Frontal cortex (tissue), 4 donors: ENCODE results near the gene PCDHAC2. TPM values are rescaled to one million over a fixed set of nuclear protein-coding genes. Genes with fewer than 3 reads are reported as not detected.

Experiments
- DNase-seq, 2 donors: peaks; one replicate each; pipeline ENCODE4 v3.0.0; 2012; ENCODE audit warnings: low spot score in 2 of 2
- FAIRE-seq: peaks from 2 replicates; lab custom pipeline; 2012; peaks lifted over from hg19 to GRCh38; lab: Jason Lieb, UNC
- total RNA-seq: library from RNA; depleted of rRNA; stranded (reverse); fragments of >200 nt; gene quantifications from one replicate; pipeline ENCODE4 v1.2.3, GENCODE V29; 2014
- donor health status: control.
- donor health status: control.
- donor health status: control.

PCDHAC2 gene
- total RNA-seq, 1 donor from 2014 or later, result 29.8 TPM

DNA sequence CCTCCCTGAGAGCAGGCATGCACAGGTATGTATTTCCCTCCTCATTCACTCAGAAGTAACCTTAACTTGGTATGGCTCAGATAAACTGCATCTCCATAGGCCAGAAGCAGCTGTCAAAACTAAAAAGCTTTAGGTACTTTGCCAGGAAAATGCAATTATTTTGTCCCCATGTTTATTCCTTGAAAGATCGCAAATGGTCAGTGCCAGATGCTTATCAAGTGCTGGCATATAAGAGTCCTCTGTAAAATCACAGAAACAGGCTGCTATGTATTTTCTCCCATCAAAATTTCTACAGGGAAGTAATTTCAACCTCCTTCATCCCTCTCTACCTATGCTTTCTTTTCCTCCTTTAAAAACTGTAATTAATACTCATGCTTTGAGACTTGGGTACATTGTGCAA lies 12.7 kb downstream of the PCDHAC2 start:
- DNase-seq (no peak), FAIRE-seq (no peak)

DNA sequence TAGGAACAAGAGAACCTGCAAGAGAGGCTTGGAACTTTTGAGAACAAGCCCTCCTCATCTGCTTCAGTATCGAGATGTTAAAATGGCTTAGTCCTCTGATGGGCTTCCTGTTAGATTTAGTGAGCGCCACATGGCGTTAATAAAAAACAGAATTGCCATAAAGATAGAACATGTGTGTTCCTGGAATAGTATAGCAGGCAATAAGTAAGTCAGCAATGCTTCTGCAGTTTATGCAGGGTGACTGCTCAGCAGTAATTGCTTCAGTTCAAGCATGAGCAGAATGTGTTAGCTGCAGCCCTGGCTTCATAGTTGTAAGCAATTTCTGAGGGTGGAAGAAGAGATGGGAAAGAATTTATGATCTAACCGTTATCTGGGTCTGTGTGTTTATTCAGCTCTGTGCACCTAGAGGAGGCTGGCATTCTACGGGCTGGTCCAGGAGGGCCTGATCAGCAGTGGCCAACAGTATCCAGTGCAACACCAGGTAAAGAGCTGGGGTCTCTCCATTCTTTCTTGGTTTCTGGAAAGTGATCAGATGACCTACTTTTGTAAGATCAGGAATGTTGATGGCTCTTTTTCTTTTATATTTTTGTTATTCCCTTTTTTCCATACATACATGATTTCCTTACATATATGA lies 15.9 kb downstream of the PCDHAC2 start:
- DNase-seq (no peak), FAIRE-seq (no peak)

DNA sequence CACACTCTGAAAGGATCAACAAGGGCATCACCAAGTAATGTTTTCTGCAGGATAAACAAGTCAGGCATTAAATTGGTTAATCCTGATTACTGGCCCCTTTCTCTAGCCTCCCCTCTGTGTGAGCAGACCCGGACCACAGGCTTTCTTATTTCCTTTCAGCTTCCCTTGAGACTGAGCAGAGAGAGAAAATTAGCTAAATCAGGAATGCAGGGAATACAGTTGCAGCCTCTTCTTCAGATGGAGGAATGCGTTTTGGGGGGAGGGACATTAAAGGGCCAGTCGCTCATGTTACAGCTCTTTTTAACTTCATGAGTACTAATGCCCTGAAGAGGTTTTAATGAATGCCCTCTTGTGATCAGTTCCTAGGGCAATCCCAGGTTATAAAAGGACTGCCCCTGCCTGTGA lies 19.8 kb downstream of the PCDHAC2 start:
- FAIRE-seq, result no peak
- DNase-seq, result no peak

DNA sequence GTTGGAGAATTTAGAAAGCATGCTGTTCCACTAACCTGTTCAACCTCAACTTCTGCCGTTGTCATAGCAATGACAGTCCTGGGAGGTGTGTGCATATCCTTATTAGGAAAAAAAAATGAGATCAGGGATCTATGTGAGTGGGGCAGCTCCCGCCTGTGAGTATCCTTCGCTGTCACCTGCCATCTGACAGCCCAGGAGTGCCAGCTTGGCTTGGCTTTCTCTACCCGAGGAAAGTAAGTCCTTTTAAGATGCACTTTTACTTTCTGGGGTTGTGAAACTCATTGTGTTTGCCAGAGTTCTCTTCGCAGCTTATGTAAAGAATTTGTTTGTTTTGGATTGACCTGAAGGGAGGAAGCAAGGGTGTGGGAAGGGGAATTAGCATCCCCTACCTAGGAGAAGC lies 21.8 kb downstream of the PCDHAC2 start:
- FAIRE-seq (no peak), DNase-seq (no peak)

DNA sequence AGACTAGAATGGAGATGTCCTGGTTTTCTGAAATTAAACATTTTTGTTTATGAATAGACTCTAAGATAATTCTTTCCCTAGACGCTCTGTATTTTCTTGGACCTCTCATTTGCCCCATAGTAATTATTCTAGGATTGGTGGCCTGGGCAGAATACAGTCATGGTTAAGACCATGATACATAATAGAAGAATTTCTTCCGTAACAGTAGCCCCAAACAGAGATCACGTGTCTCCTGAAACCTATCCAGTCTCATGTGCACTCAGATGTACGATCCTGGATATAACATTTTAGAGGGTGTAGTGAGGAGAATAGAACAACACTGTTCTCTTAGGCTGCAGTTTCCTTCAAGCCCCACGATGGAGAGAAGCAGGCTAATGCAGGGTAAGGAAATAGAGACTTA lies 22.3 kb downstream of the PCDHAC2 start:
- FAIRE-seq, result no peak
- no peak for DNase-seq

DNA sequence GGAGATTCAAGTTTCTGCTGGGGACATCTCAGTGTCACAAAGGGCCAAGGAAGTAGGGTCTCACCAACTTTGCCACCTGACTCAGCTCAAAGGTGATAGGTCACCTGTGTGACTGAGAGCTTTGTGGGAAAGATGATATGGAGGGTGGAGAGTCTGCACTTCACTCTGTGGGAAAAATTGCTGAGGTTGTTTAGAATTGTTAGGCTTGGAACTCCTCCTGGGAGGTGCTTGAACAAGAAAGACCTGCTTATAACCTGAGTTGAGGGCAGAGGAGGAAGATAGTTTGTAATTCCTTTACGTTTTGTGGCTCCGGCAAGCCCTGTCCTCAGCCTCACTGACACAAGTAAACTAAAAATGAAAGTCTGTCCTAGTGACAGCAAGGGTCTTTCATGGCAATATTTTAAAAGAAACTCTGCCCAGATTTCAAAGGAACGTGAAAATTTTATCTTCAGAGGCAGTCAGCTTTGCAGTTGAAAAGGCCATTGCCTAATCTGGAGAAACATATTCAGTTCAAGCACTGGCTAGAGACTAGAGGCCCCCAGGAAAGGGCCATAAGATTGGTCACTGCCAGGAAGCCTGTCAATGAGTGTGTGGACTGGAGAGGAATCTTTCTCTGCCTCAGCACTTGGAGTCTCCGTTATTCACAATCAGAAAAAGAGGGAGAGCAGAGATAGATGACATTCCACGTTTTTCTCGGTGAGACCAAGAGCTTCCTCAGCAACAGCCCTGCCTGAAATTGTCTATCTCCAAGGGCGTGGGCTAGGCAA lies 23.2 kb downstream of the PCDHAC2 start:
- no peak for FAIRE-seq

DNA sequence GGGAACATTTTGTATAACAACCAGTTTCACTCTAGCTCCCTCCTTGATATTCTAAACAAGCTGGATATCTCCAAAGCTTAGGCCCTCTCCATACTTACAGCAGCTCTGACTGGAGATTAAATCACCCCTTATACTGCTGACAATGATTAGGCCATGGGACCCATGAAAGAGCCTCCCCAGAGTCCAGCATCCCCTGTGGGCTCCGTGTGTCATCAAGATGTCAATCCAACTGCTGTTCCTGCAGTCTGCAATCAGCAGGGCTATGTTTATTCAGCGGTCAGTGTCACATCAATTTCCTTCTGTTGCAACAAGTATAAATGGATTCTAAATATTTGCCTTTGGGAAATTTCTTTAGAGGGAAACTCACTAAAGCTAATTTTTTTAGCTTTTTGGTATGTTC lies 26.6 kb downstream of the PCDHAC2 start:
- FAIRE-seq (no peak), DNase-seq (no peak)

More for the DNA sequence above, 23.2 kb downstream of the PCDHAC2 start:
- no peak for DNase-seq

DNA sequence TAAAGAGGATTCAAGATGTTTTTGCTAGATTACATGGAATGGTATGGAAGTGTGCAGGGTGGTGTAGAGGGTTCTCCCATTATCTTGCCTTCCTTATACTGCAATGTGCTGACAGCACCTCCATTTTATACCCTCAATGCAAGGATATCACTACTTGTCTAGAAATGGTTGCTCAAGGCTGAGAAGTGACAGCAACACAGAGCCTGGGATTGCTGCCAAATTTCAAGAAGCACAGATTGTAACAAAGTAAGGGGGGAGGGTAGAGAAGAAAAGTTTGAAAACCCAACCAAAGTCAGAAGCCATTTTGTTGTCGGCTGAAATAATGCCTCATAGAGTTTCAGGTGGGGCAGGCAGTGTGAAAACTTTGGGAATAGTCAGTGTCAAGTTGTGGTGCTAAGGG lies 29.8 kb downstream of the PCDHAC2 start:
- FAIRE-seq (no peak), DNase-seq (no peak)

DNA sequence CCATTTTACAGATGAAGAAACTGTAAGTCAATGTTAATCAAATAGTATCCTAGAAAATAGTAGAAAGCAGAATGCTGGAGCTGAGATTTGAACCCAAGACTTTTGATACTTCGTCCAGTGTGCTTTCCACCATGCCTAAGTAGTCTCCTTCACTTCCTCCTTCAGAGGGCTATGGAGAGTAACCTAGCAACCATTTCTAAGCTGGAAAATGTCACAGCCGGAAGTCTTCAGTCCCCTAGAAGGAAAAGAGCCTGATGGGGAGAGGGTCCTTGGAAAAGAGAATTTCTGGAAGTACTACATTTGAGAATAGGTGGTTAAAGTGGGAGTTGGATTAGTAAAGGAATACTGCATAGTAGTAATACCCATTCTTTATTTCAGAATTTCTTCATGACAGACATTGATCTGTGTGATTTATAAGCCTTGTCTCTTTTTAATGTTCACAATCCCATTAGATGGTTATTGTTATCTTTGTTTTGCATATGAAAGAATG lies 32.7 kb downstream of the PCDHAC2 start:
- no peak for DNase-seq
- FAIRE-seq, result no peak

DNA sequence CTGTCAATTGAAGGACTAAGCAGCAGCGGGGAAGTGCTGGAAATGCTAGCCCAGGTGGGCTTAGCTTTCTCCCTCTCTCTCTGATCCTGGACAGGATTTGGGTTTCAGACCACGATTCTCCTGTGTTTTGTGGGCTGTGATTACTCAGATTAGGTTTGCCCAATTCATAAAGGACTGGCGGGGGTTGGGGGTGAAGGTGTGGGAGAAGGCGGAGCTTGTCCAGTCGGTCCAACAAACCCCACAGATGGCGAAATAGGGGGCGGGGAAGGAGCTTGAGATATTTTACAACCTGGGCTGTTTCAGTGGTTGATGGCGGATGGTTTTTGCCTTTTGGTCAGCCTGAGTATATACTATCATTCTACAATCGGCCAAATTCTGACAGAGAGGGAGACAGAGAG lies 35.2 kb downstream of the PCDHAC2 start:
- no peak for FAIRE-seq

DNA sequence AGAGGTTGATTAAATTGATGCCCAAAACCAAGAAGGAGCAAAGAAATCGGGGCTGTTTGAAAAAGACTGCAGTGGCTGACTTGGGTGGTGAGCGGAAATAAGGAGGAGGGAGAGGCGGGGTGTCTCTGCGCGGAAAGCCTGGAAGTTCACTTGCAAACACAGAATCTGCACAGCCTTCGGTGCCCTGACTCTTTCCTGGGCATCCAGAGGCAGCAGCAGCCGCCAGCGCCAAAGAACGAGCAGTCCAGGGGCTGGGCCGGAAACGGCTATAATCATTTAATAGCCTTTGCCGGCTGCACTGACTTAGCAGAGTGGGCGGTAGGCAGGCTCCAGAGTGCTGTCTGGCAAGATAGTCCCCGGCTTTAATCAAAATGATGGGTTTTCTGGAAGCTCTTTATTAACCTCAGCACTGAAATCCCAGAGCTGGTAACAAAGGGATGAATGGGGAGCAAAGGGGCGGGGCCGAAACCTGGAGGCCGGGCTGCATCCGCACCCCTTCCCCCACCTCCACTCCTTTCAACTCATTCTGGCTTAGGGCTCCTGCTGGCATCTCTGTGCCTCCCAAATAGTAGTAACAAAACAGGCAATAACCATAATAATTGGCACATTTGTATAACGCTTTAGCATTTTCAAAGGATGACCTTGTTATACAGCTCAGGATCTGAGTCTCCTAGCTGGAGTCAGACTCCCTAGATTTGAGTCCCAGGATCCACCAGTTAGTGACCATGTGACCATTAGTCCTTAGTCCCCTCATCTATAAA lies 35.7 kb downstream of the PCDHAC2 start:
- no peak for FAIRE-seq
- peak in 1 of 2 donors; percentile 23 for DNase-seq

More for the DNA sequence above, 35.2 kb downstream of the PCDHAC2 start:
- DNase-seq, result no peak

DNA sequence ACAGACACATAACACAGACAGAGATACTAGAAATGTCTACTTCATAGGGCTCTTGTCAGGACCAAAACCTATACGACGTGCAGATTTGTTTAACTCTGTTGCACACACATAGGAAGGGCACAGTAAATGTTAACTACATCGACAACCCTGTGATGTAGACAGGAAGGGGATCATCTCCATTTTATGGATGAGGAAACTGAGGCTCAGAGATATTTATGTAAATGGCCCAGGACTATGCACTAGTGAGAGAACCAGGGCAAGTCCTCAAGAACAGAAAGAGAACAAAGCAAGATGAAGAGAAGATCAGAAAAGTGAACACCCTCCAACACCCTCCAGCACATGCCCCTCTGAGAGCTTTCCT lies 36.3 kb downstream of the PCDHAC2 start:
- no peak for FAIRE-seq
- no peak for DNase-seq

DNA sequence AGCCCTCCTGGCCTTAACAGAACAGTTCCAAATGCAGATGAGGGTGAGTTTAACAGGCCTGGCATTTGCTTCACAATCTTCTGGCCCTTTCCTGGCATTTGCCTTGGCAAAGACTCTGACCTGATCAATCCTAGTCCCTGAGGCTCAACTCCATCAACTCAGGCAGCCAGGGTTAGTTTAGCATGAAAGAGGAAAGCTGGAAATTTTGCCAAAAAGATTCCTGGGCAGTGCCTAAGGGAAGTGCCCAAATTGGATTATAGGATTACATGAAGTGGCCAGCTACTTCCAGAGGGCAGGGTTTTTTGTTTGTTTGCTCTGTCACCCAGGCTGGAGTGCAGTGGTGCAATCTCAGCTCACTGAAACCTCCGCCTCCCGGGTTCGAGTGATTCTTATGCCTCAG lies 36.8 kb downstream of the PCDHAC2 start:
- FAIRE-seq, result no peak
- DNase-seq, result no peak

DNA sequence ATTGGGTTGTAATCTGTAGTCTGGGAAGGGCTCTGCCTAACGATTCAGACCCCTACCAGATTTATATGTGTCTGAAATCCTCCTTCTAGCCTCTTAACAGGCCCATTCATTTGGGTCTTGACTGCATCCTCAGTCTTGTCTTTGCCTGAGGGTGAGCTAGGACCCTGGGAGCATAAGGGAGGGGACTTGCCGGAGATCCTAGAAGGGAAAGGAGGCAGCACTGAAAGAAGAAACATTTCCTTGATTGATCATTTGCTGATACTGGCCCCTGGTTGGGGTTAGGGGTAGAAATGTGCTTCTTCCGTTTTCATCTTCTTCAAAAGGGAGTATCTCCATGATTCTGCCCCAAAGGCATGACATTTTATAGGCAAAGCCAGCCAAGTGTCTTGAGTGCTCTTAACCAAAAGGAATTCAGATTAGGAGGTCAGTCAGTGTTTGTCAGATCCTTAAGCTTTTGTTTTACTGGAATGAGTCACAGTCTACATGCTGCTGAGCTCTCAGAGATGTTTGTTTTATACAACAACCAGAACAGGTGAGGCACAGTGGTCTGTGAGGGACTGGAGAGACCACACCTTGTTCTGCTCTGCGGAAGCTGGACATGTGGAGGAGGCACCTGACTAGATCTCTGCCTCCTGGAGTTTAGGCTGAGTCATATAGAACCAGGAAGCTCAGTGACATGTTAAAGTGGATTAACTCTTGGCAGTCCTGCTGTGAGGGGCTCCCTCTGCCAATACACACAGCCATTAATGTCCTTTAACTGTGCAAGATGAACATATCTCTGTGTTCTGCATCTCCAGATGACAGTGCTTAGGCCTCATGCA lies 37.7 kb downstream of the PCDHAC2 start:
- DNase-seq, result no peak

DNA sequence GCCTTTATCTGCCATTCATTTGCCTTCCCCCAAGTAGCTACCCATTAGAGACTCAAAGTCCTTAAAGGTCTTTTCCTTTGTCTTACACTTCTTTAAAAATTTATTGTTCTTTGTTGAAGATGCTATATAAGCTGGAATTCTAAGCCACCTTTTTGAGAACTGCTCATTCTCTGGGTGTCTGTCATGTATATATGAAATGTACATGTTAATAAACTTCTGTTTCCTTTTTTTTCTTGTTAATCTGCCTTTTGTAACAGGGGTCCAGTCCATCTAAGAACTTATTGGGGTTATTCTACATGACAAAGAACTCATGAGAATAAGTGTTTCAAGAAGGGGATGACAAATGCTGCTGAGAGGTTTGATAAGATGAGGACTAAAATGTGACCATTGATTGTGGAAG lies 41.5 kb downstream of the PCDHAC2 start:
- FAIRE-seq, result no peak
- DNase-seq, result no peak

More for the DNA sequence above, 37.7 kb downstream of the PCDHAC2 start:
- FAIRE-seq, result no peak

DNA sequence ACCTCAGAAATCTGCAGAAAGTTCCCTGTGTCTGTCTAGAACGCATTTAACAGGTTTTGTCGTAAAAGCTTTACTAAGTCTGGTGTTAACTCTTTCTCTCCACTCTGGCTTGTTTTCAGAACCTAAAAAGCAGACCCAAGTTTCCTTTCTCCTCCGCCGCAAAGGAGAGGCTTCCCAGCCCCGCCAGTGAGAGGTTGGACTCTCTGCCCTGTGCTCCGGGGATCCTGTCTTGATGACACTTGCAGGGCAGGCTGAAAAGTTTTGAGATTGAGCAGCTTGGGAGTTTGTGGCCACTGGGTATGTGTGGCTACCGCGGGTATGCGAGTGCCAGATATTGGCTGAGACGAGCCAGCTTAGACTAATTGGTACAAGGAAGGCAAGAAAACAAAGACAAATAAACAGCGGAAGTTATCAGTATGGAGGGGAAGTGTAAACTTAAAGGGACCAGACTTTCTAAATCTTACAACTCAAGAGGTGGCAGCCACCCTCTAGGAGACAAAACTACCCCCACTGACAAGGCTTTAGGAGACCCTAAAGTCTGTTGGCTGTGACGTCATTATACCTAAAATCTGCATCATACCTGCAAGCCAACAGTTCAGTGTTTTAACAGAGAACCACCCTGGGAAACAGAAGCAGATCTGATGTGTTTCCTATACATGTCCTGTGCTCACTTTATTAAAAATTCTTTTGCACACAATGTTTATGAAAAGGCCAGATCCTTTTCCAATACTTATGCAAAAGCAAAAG lies 43.9 kb downstream of the PCDHAC2 start:
- FAIRE-seq, result no peak
- no peak for DNase-seq

DNA sequence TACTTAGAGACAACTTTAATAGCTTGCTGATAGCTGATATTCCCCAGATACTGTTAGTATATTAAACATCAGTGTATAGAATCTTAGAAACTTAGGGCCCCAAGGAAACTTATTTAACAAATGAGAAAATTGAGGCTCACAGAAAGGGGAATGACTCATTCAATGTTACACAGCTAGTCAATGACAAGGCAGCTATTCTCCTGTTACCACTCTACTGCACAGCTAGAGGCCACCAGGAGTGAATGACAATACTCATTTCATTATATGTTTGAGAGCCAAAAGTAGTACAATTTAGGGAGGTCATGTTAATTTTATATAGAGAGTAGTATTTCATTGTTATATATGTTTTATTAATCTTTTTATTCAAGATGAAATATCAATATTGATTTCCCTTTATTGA lies 51.7 kb downstream of the PCDHAC2 start:
- DNase-seq (no peak), FAIRE-seq (no peak)
